ENCODE results near the gene FGR.
"Not testable (repeated sequence)": the region's sequence is repeated elsewhere in the genome, so short reads cannot be mapped to it uniquely, and the experiment has no call there.

FGR gene

GRCh38 chr1:27621051-27621920, 13.7 kb downstream of the FGR start:
- no peak overlapping the region for H3K4me3 ChIP-seq (ENCODE audit: low read length)
- no peak for TF ChIP-seq ZNF274 (IDR thresholded peaks at IDR 0.05; ENCODE audit: low read depth, low read length)

- not testable (repeated sequence) for H3K4me3 ChIP-seq (ENCODE audit: low read length)
These were observed 15.1 kb downstream of the FGR start for GRCh38 chr1:27619782-27620438.

GRCh38 chr1:27618341-27619082, 16.5 kb downstream of the FGR start:
- no peak overlapping the region for H3K4me3 ChIP-seq (ENCODE audit: low read length)

GRCh38 chr1:27617420-27617819, 17.6 kb downstream of the FGR start:
- H3K4me3 ChIP-seq (ENCODE audit: low read length) = no peak overlapping the region
- no peak for TF ChIP-seq ZNF274 (IDR thresholded peaks at IDR 0.05; ENCODE audit: low read depth, low read length)

More at GRCh38 chr1:27618341-27619082, 16.5 kb downstream of the FGR start:
- no peak for TF ChIP-seq ZNF274 (IDR thresholded peaks at IDR 0.05; ENCODE audit: low read depth, low read length)

- TF ChIP-seq ZNF274 (IDR thresholded peaks at IDR 0.05; ENCODE audit: low read depth, low read length) = no peak
- H3K4me3 ChIP-seq (ENCODE audit: low read length) = no peak overlapping the region
These were observed 18.5 kb downstream of the FGR start for GRCh38 chr1:27616441-27616840.

- H3K4me3 ChIP-seq (ENCODE audit: low read length) = no peak overlapping the region
- TF ChIP-seq ZNF274 (IDR thresholded peaks at IDR 0.05; ENCODE audit: low read depth, low read length) = no peak
These were observed 19.4 kb downstream of the FGR start for GRCh38 chr1:27615346-27616192.

GRCh38 chr1:27614625-27615344, 20.2 kb downstream of the FGR start:
- no peak for TF ChIP-seq ZNF274 (IDR thresholded peaks at IDR 0.05; ENCODE audit: low read depth, low read length)
- no peak overlapping the region for H3K4me3 ChIP-seq (ENCODE audit: low read length)

- no peak overlapping the region for H3K4me3 ChIP-seq (ENCODE audit: low read length)
- TF ChIP-seq ZNF274 (IDR thresholded peaks at IDR 0.05; ENCODE audit: low read depth, low read length) = no peak
These were observed 20.9 kb downstream of the FGR start for GRCh38 chr1:27614043-27614624.

- H3K4me3 ChIP-seq (ENCODE audit: low read length) = no peak overlapping the region
- no peak for TF ChIP-seq ZNF274 (IDR thresholded peaks at IDR 0.05; ENCODE audit: low read depth, low read length)
These were observed 22.3 kb downstream of the FGR start for GRCh38 chr1:27612718-27613117.

GRCh38 chr1:27611450-27611849, 23.5 kb downstream of the FGR start:
- H3K4me3 ChIP-seq (ENCODE audit: low read length) = no peak overlapping the region
- TF ChIP-seq ZNF274 (IDR thresholded peaks at IDR 0.05; ENCODE audit: low read depth, low read length) = no peak

GRCh38 chr1:27609618-27610240, 25.3 kb downstream of the FGR start:
- no peak overlapping the region for H3K4me3 ChIP-seq (ENCODE audit: low read length)
- TF ChIP-seq ZNF274 (IDR thresholded peaks at IDR 0.05; ENCODE audit: low read depth, low read length) = no peak

GRCh38 chr1:27609210-27609555, 25.8 kb downstream of the FGR start:
- H3K4me3 ChIP-seq (ENCODE audit: low read length) = no peak overlapping the region
- no peak for TF ChIP-seq ZNF274 (IDR thresholded peaks at IDR 0.05; ENCODE audit: low read depth, low read length)
